NT2/D1 (cell line): ENCODE data around the gene KREMEN2.
"Not testable (repeated sequence)": the region's sequence is repeated elsewhere in the genome, so short reads cannot be mapped to it uniquely, and the experiment has no call there.

Source experiments
- SUZ12 ChIP-seq: IDR thresholded peaks from 2 replicates; pipeline ENCODE4 v1.6.1; 2011; ENCODE audit not compliant: insufficient read length, insufficient read depth; ENCODE audit errors: extremely low read depth
- YY1 ChIP-seq: IDR thresholded peaks from 2 replicates; pipeline ENCODE4 v1.6.1; 2011; ENCODE audit not compliant: insufficient read length, insufficient read depth
- ZNF274 ChIP-seq: IDR thresholded peaks from 2 replicates; pipeline ENCODE4 v1.6.1; 2011; ENCODE audit warnings: mild to moderate bottlenecking, low read depth, low read length

DNA sequence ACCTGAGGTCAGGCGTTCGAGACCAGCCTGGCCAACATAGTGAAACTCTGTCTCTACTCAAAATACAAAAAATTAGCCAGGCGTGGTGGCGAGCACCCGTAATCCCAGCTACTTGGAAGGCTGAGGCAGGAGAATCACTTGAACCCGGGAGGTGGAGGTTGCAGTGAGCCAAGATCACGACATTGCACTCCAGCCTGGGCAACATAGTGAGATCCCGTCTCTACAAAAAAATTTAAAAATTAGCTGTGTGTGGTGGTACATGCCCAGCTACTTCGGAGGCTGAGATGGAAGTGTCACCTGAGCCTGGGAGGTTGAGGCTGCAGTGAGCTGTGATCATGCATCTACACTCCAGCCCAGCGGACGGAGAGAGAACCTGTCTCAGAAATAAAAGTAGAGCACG, 20.4 kb upstream of the KREMEN2 start:
- TF ChIP-seq ZNF274, YY1, SUZ12: not testable (repeated sequence)
